Fibroblast of mammary gland (primary cell): ENCODE measurements around the gene GLI3.

ENCODE experiments used
- DNase-seq: peaks from one replicate; pipeline ENCODE4 v3.0.0-alpha.2; 2010; ENCODE audit warnings: low read depth
- H3K4me3 ChIP-seq: 2 replicates; pipeline ENCODE4 v1.5.1; 2011; ENCODE audit warnings: low read depth, mild to moderate bottlenecking, low read length, moderate library complexity; ENCODE audit not compliant: control insufficient read depth
- CTCF ChIP-seq: conservative IDR thresholded peaks from 2 replicates; pipeline ENCODE4 v1.5.1; 2011; ENCODE audit warnings: low read depth, low read length, inconsistent platforms; ENCODE audit not compliant: control insufficient read depth, insufficient read depth

The GLI3 gene

GRCh38 chr7:42269161-42269560 lies 32.2 kb upstream of the GLI3 start:
- no peak for TF ChIP-seq CTCF
- H3K4me3 ChIP-seq = no peak overlapping the region
- no peak for DNase-seq

- H3K4me3 ChIP-seq = no peak overlapping the region
Measured at GRCh38 chr7:42264702-42265101, 27.7 kb upstream of the GLI3 start.

GRCh38 chr7:42263971-42264370 lies 27.0 kb upstream of the GLI3 start:
- no peak for TF ChIP-seq CTCF
- no peak overlapping the region for H3K4me3 ChIP-seq
- no peak for DNase-seq

More at GRCh38 chr7:42264702-42265101, 27.7 kb upstream of the GLI3 start:
- TF ChIP-seq CTCF = no peak
- DNase-seq = no peak

GRCh38 chr7:42262964-42263363 lies 26.0 kb upstream of the GLI3 start:
- H3K4me3 ChIP-seq = no peak overlapping the region
- TF ChIP-seq CTCF = no peak
- peak; percentile 62 for DNase-seq

- peak; percentile 93 for DNase-seq
- TF ChIP-seq CTCF = no peak
- no peak overlapping the region for H3K4me3 ChIP-seq
Measured at GRCh38 chr7:42254217-42254616, 17.2 kb upstream of the GLI3 start.

- DNase-seq = peak; percentile 44
- no peak for TF ChIP-seq CTCF
- H3K4me3 ChIP-seq = no peak overlapping the region
Measured at GRCh38 chr7:42253316-42253715, 16.3 kb upstream of the GLI3 start.

GRCh38 chr7:42250411-42250810 lies 13.4 kb upstream of the GLI3 start:
- no peak for TF ChIP-seq CTCF
- H3K4me3 ChIP-seq = no peak overlapping the region
- DNase-seq = peak; percentile 23
